ENCODE measurements around the gene SSR4. TPM values are rescaled to one million over a fixed set of nuclear protein-coding genes. Genes with fewer than 3 reads are reported as not detected.
"Not testable (repeated sequence)": the region's sequence is repeated elsewhere in the genome, so short reads cannot be mapped to it uniquely, and the experiment has no call there.

Gene SSR4
- total RNA-seq, result 287 and 297 TPM in 2 replicates

- intact Hi-C loops (cut with micrococcal nuclease), result loop anchor here (1.0 to 5.0 kb wide), 3 partner anchors 70 to 134 kb away; partner anchors contain the start of genes ABCD1, AVPR2 and BCAP31
These were observed at the start of gene SSR4, which contains the start of gene IDH3G for GRCh38 chrX:153794018-153794896. Gene SSR4, plus strand, starts transcription at chrX:153794668. Its CDS starts 20 bp downstream, at chrX:153794688. Gene IDH3G, minus strand, starts transcription at chrX:153794375. Its CDS starts 49 bp downstream, at chrX:153794326.

DNA sequence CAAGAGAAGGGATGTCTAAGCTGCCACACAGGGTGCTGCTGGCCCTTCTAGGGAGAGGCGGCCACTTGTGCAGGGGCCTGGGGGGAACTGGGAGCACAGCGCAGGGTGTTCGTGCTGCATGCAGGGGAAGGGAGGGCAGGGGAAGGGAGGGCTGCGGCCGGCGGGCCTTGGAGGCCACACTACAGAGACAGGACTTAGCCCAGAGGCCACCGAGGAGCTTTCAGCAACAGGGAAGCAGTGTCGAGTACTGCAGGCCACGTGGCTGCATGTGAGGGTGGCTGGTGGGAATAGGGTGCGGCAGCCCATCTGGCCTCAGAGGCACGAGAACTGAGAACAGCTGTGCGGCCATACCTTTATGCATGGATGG is 49.4 kb upstream of the SSR4 start:
- intact Hi-C loops (cut with micrococcal nuclease), result not testable (repeated sequence)

DNA sequence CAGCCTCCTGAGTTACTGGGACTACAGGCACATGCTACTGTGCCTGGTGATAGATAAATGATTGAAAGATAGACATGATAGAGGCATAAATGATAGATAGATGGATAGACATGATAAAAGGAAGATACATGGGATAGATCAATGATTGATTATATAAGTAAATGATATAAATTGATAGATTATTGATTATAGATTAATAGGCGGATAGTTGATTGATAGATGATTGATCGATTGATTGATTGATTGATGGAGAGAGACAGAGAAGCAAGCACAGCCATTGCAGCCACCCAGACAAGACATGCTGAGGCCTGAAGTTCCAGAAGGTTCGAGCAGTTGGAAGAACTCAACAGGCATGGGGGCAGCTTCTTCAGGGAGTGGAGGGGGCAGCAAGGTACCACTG is 48.1 kb upstream of the SSR4 start:
- intact Hi-C loops (cut with micrococcal nuclease), result no loop called here

GRCh38 chrX:153746991-153747390 is 47.5 kb upstream of the SSR4 start:
- intact Hi-C loops (cut with micrococcal nuclease), result not testable (repeated sequence)

DNA sequence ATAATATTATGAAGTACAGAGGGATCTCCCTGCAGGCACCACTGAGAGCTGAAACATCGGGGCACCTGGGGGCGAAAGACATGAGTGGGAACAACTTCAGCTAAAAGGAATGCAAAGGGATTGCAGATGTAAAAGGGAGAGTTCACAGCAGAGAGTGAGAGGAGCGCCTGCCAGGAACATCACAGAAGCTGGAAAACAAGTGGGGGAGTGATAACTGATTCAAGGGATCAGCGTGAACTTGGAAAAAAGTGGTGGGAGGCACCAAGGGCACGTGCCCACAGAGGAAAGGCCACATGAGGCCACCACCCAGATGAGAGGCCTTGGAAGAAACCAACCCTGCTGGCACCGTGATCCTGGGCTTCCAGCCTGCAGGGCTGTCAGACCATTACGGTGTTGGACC is 45.5 kb upstream of the SSR4 start:
- intact Hi-C loops (cut with micrococcal nuclease), result not testable (repeated sequence)

DNA sequence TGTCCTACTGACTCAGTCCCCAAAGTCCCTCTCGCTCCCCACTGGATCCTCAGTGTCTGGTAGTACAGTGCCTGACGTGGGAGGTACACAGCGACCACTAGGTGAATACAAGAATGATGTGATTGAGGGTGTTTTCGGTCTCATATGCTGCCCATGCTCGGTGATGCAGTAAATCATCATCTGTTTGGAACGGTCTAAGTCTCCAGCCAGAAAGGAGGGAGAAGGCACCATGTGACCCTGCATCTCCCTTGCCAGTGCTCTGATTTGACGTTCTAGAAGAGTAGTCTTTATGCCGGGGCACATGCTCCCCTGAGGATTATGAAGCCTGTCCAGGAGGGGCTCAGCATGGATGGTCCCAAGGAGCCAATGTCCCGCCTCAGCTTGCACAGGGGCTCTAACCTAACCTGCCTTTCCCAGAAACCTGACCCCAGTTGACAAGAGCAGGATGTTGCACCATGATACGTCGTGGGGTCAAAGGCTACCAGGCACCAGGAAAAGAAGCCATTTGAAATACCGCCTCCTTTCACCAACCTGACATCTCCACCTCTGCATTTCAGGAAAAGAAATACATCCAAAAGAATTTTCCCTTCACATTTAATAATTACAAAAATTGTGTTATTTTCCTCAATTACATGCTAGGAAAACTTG is 44.2 kb upstream of the SSR4 start:
- intact Hi-C loops (cut with micrococcal nuclease), result no loop called here

DNA sequence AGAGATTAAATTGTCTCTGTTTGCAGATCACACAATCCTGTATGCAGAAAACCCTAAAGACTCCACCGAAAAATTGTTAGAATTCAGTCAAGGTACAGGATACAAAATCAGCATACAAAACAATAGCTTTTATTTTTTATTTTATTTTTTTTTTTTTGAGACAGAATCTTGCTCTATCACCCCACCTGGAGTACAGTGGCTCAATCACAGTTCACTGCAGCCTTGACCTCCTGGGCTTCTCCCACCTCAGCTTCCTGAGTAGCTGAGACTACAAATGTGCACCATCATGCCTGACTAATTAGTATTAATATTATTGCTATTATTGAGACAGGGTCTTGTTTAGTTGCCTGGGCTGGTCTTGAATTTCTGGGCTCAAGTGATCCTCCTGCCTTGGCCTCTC is 39.3 kb upstream of the SSR4 start:
- intact Hi-C loops (cut with micrococcal nuclease), result no loop called here

DNA sequence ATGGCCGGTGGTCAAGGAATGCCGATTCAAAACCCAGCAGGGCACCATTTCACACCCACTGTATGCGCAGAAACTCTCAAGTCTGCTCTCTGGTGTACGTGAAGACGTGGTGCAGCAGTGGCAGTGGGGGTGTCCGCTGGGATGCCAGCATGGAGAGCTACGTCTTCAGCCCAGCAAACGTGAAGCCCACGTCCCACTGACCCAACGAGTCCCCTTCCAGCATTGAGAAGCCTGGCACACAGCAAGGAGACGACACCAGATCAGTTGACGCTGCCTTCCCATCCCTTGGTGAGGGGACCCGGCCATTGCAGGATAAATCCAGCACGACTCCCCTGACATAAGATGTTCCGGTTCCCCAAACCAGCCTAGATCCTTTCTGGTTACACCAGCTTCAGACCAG is 32.6 kb upstream of the SSR4 start:
- intact Hi-C loops (cut with micrococcal nuclease), result no loop called here

- intact Hi-C loops (cut with micrococcal nuclease), result no loop called here
These were observed 31.8 kb upstream of the SSR4 start for GRCh38 chrX:153762626-153763173.

GRCh38 chrX:153763298-153763932 is 31.1 kb upstream of the SSR4 start:
- intact Hi-C loops (cut with micrococcal nuclease), result no loop called here

DNA sequence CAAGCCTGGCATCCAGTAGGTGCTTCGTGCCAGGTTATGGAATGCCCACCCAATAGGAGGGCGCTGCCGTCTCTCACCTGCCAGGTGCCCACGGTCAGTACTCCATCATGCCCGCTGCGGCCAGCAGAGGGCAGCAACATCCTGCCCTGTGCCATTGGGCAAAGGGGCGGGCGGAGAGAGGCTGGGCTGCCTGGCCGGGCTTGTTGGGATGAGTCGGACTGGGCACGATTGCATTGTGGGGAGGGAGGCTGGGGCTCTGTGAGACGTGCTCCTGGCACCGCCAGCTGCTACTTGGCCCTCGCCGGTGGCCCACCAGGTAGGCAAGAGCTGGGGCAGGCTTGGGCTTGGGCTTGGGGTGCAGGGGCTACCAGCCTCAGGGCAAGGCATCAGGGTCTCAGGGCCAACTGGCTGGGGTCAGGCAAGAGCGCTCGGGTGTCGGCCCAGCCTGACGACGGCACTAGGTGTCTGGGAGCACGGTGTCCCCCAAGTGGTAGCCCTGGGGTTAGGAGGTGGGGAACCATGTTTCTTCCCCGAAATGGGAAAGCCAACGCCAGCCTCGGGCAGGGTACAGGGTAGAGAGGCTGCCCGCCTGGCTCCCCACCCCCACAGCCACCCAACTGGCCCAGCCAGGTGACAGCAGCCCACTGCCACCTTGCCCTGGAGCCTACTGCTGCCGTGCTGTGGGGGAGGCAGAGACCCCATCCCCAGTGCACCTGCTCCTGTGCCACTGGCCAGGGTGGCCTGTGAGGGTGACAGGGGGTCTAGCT is 30.3 kb upstream of the SSR4 start, which contains the start of gene PLXNB3:
TSS of gene PLXNB3 (plus strand) at position 261 of the 767 bp plus-strand sequence. CDS start 1,287 bp downstream, outside the sequence.
- intact Hi-C loops (cut with micrococcal nuclease), result loop anchor here (1.0 kb wide), 2 partner anchors 183 to 189 kb away; no protein-coding TSS in a partner anchor

DNA sequence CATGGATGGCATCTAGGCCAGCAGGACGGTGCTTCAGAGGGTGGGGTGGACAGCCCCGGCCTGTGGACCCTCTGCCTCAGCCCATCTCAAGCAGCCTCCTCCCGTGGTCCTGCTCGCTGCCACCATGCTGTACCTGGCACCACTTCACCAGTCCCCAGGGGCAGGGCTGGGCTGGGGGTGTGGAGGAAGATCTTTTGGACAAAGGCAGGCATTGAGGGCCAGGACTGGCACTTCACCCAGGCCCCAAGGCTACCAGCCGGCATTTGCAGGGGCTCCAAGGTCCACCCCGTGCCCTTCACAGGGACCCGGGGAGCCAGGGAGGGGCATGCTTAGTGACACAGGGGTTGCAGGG is 29.7 kb upstream of the SSR4 start:
- intact Hi-C loops (cut with micrococcal nuclease), result loop anchor here (1.0 kb wide), 2 partner anchors 183 to 189 kb away; no protein-coding TSS in a partner anchor

DNA sequence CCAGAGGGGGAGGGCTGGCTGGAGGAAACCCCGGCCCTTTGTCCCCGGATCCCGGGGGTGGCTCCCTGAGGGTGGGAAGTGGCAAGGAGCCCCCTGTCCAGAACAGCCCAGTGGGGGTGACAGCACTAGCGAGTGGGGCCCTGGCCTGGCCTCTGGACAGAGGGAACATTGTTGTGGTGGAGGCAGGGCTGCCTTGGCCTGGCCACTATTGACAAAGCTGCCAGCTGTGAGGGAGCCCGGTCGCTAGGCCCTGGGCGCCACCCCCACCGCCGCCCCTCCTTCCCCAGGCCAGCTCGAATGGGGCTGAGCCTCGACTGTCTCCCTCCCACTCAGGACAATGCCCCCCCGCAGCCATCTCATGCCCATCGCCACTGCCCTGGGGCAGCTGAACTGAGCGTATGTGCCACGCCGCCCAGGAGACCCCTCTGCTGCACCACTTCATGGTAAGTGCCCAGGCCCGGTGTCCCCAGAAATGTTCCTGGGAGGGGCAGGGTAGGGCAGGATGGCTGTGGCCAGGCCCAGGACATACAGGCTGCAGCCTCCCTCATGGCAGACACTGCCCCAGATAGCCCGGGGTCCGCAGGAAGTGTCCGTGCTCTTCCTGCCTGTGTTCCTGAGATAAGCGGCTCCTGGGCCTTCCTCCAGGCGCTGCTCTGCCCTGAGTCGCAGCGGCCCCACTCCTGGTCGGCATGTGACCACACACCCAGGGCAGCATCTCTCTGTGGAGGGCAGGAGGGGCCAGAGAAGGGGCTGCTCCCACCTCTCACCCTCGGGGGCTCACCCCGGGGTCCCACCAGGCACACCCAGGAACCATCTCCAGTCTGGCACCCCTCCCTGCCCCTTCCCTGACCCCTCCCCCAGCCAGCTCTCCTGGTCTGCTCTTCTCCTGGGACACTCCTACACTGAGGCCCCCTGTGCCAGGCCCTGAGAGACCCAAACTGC is 29.1 kb upstream of the SSR4 start:
- intact Hi-C loops (cut with micrococcal nuclease), result no loop called here

- intact Hi-C loops (cut with micrococcal nuclease), result no loop called here
These were observed 28.2 kb upstream of the SSR4 start for GRCh38 chrX:153766098-153766817.

GRCh38 chrX:153766871-153767673 is 27.4 kb upstream of the SSR4 start:
- intact Hi-C loops (cut with micrococcal nuclease), result no loop called here

DNA sequence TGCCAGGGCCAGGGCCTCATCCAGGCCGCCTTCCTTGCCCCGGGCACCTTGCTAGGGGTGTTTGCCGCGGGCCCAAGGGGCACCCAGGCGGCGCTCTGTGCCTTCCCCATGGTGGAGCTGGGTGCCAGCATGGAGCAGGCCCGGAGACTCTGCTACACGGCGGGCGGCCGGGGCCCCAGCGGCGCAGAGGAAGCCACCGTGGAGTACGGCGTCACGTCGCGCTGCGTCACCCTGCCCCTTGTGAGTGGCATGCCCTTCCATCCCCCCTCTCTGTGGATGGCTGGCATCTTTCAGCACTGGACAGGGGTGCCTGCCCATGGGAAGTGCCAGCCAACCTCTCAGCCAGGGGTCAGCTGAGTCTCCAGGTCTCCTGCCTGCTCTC is 26.8 kb upstream of the SSR4 start:
- intact Hi-C loops (cut with micrococcal nuclease), result no loop called here

- intact Hi-C loops (cut with micrococcal nuclease), result no loop called here
These were observed 25.9 kb upstream of the SSR4 start for GRCh38 chrX:153768311-153769157.
